Type B pancreatic cell (in vitro differentiated cells): Measurements from ENCODE around the gene ODC1. TPM values are rescaled to one million over a fixed set of nuclear protein-coding genes. Genes with fewer than 3 reads are reported as not detected.
A peak's percentile ranks its signal among the peaks of the same experiment; 100 is the strongest.
"Not testable (repeated sequence)": the region's sequence is repeated elsewhere in the genome, so short reads cannot be mapped to it uniquely, and the experiment has no call there.

Experiments
- DNase-seq: peaks from one replicate; pipeline ENCODE4 v3.0.0; 2021; ENCODE audit warnings: mixed read lengths; ENCODE audit not compliant: unreplicated experiment; ENCODE audit errors: extremely low spot score
- H3K27ac Mint-ChIP-seq: 2 replicates; pipeline ENCODE4 v1.8.0; 2021; ENCODE audit warnings: mild to moderate bottlenecking, mixed read lengths
- H3K27me3 Mint-ChIP-seq: 2 replicates; pipeline ENCODE4 v1.8.0; 2021; ENCODE audit warnings: mixed read lengths
- H3K36me3 Mint-ChIP-seq: 2 replicates; pipeline ENCODE4 v1.8.0; 2021; ENCODE audit warnings: mixed read lengths
- H3K4me1 Mint-ChIP-seq: one replicate; pipeline ENCODE4 v1.8.0; 2021; ENCODE audit warnings: mixed read lengths; ENCODE audit not compliant: unreplicated experiment
- H3K4me3 Mint-ChIP-seq: 2 replicates; pipeline ENCODE4 v1.8.0; 2021; ENCODE audit warnings: mild to moderate bottlenecking, mixed read lengths
- H3K9me3 Mint-ChIP-seq: 2 replicates; pipeline ENCODE4 v1.8.0; 2021; ENCODE audit warnings: mixed read lengths
- total RNA-seq: library from RNA; stranded (reverse); gene quantifications from 2 replicates; pipeline ENCODE4 v1.2.1, GENCODE V29; 2021; ENCODE audit warnings: low replicate concordance
- TF ChIP-seq, protein P1 (sequence below): fragments of 200-600 bp; sonication (generic); conservative IDR thresholded peaks from 2 replicates; pipeline ENCODE4 v1.5.0; 2021; ENCODE audit warnings: antibody characterized with exemption, mild to moderate bottlenecking

Gene ODC1
- total RNA-seq, 1 donor from 2014 or later: 135 TPM

DNA sequence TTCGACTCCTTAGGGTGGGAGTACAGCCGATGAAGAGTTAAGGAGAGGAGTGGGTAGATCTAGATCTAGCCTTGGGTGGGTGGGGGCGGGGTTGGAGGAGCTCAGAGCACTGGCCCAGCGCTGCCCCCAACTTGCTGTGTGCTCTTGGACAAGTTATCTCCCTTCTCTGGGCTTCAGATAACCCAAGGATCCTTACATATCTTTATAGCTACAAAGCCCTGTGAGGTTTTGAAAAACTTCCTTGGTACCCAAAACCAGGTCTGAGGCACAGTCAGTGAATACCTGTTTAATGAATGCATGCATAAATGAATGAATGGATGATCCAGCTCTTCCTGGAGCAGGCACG, 1.3 kb upstream of the ODC1 start:
- TF ChIP-seq, protein P1, sequence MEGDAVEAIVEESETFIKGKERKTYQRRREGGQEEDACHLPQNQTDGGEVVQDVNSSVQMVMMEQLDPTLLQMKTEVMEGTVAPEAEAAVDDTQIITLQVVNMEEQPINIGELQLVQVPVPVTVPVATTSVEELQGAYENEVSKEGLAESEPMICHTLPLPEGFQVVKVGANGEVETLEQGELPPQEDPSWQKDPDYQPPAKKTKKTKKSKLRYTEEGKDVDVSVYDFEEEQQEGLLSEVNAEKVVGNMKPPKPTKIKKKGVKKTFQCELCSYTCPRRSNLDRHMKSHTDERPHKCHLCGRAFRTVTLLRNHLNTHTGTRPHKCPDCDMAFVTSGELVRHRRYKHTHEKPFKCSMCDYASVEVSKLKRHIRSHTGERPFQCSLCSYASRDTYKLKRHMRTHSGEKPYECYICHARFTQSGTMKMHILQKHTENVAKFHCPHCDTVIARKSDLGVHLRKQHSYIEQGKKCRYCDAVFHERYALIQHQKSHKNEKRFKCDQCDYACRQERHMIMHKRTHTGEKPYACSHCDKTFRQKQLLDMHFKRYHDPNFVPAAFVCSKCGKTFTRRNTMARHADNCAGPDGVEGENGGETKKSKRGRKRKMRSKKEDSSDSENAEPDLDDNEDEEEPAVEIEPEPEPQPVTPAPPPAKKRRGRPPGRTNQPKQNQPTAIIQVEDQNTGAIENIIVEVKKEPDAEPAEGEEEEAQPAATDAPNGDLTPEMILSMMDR: no peak
- Mint-ChIP-seq H3K36me3 (peaks cover 9% of the 10 kb centered on the region), H3K4me3 (peak overlapping the region; percentile 75), H3K27ac (no peak overlapping the region), H3K27me3 (peaks cover 10% of the 10 kb centered on the region), H3K9me3 (no peaks in the 10 kb centered on the region), H3K4me1 (peaks cover 11% of the 10 kb centered on the region)
- no peak for DNase-seq

DNA sequence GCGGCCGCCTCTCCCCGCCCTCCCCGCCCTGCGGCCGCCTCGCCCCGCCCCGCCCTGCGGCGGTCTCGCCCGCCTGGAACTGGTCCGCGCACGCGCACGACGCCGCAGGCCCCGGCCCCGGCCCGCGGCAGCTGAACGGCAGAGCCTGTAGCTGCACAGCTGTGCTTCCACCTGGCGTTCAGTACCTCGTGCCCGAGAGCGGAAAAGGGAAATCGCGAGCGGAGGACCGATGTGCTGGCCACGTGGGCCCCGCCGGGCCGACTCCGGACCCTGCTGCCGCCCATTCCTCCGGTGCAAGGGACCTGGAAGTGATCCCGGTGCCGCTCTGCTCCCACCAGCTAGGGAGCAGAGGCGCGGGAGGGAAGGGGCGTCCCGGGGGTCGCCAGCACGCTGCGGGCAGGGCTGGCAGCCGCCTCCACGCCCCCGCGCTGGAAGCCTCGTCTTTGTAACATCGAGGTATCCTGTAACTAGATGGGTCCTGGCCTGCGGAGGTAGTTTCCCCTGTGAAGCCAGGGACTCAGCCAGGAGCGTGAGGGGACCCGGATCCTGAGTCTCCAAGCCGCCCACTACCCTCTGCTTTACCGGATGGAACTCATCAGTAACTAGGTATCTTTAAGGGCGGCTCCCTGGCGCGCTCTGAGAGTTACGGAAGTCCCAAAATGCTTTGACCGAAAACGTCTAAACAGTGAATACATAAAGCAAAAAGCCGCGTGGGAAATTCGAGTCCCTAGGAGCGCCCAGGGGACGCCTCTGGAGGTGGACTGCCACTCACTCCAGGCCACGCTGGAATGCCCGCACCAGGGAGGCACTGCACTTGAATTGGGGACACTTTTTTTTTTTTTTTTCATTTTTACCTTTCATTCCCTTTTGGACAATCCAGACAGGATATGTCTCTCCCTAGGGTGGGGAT, 704 bp upstream of the ODC1 start:
- DNase-seq: peak; percentile 94
- Mint-ChIP-seq H3K27ac (peak overlapping the region; percentile 50), H3K4me3 (peak overlapping the region; percentile 75), H3K36me3 (peaks cover 11% of the 10 kb centered on the region), H3K4me1 (peaks cover 11% of the 10 kb centered on the region), H3K9me3 (no peaks in the 10 kb centered on the region), H3K27me3 (peaks cover 10% of the 10 kb centered on the region)
- TF ChIP-seq, protein P1: peak; percentile 27

DNA sequence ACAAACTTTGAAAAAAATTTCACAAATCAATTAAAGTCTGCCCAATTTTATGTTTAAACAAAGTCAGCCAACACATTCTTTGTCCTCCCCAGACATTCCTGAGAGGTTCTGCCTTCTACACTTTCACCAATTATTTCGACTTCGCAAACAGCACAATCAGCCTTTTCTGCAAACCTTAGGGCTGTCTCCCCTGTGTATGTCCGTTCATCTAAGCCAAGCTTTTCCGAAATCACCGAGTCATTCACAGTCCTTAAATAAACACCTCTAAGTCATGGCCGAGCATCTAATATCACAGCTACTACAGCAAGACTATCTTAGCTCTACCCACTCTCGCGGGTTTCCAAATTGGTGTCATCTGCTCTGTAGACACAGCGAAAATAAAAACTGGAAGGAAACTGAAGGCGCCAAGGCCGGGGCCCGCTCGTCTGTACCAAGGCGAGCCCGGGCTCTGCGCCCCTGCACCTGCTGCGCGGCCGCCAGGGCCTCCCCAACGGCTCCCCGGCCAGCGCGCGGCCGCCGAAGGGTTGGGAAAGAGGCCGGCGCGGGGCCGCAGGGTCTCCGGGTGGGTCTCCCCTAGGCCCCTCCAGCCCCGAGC, 730 bp downstream of the ODC1 start:
- Mint-ChIP-seq H3K9me3 (no peaks in the 10 kb centered on the region), H3K4me1 (peaks cover 5% of the 10 kb centered on the region), H3K27ac (peak overlapping the region; percentile 81), H3K4me3 (peak overlapping the region; percentile 93), H3K27me3 (peaks cover 6% of the 10 kb centered on the region), H3K36me3 (peaks cover 20% of the 10 kb centered on the region)
- DNase-seq: no peak
- TF ChIP-seq, protein P1: peak; percentile 38

DNA sequence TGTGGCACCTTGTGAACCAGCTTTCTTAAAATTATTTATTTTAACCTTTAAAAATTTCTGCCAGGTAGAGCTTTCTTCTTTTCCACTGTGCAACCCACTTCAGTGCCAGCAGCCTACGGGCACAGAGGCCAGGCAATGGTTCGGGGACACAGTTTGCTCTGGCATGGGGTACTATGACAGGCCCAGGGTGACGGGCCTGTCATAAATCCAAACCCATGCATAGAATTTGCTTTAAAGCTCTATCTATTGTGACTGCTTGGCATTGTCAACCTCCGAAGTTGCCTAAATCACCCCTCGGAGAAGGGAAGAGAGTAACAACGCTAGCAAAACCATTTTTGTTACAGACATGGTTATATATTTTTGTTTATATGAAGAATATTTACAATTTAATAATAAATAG, 1.5 kb downstream of the ODC1 start:
- Mint-ChIP-seq H3K27me3 (peaks cover 3% of the 10 kb centered on the region), H3K36me3 (peaks cover 26% of the 10 kb centered on the region), H3K4me1 (peaks cover 5% of the 10 kb centered on the region), H3K27ac (no peak overlapping the region), H3K9me3 (no peaks in the 10 kb centered on the region), H3K4me3 (peak overlapping the region; percentile 81)
- DNase-seq: no peak
- TF ChIP-seq, protein P1: no peak

DNA sequence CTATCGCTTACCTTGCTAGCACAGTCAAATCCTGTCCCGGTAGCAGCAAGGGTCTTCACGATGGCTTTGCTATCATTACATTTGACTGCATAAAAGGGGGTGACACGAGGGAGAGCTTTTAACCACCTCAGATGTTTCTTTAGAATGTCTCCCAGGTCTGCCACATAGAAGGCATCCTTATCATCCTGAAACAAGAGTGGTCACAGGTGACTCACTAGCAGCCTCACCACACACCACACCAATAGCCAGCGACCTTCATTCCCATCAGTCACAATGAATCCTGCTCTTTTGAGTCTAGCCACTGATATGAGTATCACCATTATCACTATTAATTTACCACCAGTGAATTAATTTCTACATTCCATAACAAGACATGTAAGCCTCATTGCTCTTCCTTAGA, 3.7 kb downstream of the ODC1 start:
- Mint-ChIP-seq H3K36me3 (peaks cover 33% of the 10 kb centered on the region), H3K9me3 (no peaks in the 10 kb centered on the region), H3K4me3 (no peak overlapping the region), H3K4me1 (peaks cover 5% of the 10 kb centered on the region), H3K27ac (no peak overlapping the region), H3K27me3 (peaks cover 3% of the 10 kb centered on the region)
- TF ChIP-seq, protein P1: no peak
- no peak for DNase-seq

DNA sequence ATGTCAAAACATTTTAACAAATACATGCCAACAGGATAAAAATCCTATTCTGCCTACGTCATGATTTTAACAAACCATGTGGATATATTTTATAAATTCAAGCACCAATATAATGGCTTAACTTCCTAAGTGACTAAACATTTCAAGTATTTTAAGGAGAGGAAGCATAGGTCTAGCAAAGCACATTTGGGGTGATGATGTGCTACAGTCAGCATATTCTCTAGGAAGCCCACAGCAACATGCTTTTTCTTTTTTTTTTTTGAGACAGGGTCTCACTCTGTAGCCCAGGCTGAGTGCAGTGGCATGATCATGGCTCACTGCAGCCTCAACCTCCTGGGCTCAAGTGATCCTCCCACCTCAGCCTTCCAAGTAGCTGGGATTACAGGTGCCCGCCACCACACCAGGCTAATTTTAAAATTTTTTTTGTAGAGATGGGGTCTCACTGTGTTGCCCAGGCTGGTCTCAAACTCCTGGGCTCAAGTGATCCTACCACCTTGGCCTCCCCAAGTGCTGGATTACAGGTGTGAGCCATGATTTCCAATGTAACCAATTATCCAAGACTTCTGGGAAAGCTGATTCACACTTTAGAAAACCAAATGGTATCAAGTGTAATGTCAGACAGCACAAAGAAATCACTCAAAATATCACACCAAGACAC, 5.5 kb downstream of the ODC1 start:
- H3K4me3 Mint-ChIP-seq, H3K27ac Mint-ChIP-seq, DNase-seq, H3K27me3 Mint-ChIP-seq, H3K4me1 Mint-ChIP-seq, H3K9me3 Mint-ChIP-seq: not testable (repeated sequence)
- peaks cover 33% of the 10 kb centered on the region for H3K36me3 Mint-ChIP-seq
